Activated CD4-positive, alpha-beta T cell treated with anti-CD3 and anti-CD28 coated beads, Interleukin-2, amount 10 ng/mL, durations not matched to agents 24 days and 14 days (primary cell): Measurements from ENCODE around the gene ZSWIM3. TPM values are rescaled to one million over a fixed set of nuclear protein-coding genes. Genes with fewer than 3 reads are reported as not detected.

Experiments
- DNase-seq: peaks from one replicate; pipeline ENCODE4 v3.0.0; 2022
- H3K27ac Mint-ChIP-seq: one replicate; pipeline ENCODE4 v1.8.0; 2022; ENCODE audit warnings: mild to moderate bottlenecking, mixed read lengths
- H3K27me3 Mint-ChIP-seq: one replicate; pipeline ENCODE4 v1.8.0; 2022; ENCODE audit warnings: mixed read lengths
- H3K36me3 Mint-ChIP-seq: one replicate; pipeline ENCODE4 v1.8.0; 2022; ENCODE audit warnings: low read depth, mild to moderate bottlenecking, mixed read lengths
- H3K4me1 Mint-ChIP-seq: one replicate; pipeline ENCODE4 v1.8.0; 2021; ENCODE audit warnings: mixed read lengths
- H3K4me3 Mint-ChIP-seq: one replicate; pipeline ENCODE4 v1.8.0; 2022; ENCODE audit warnings: mild to moderate bottlenecking, moderate library complexity, mixed read lengths
- H3K9me3 Mint-ChIP-seq: one replicate; pipeline ENCODE4 v1.8.0; 2021; ENCODE audit warnings: mixed read lengths
- intact Hi-C: fragments of 100-400 bp; cut with micrococcal nuclease; formaldehyde crosslinking; loops from one replicate; pipeline ENCODE4 v1.15.1; 2023
- total RNA-seq: library from RNA; stranded (reverse); gene quantifications from 2 replicates; pipeline ENCODE4 v1.2.3, GENCODE V29; 2022

Gene ZSWIM3
- total RNA-seq, 1 donor from 2014 or later: 5.5 TPM

- intact Hi-C loops: loop anchor here (1.0 kb wide), 2 partner anchors 53 to 62 kb away; partner anchors contain the start of genes ACOT8, ZNF335 and ZSWIM3
Measured at GRCh38 chr20:45909817-45910669, 52.6 kb downstream of the ZSWIM3 start.

GRCh38 chr20:45910670-45911485 lies 53.5 kb downstream of the ZSWIM3 start:
- H3K4me1 Mint-ChIP-seq: peaks cover 11% of the 10 kb centered on the region

More at GRCh38 chr20:45909817-45910669, 52.6 kb downstream of the ZSWIM3 start:
- Mint-ChIP-seq H3K36me3 (no peaks in the 10 kb centered on the region), H3K9me3 (peaks cover 4% of the 10 kb centered on the region), H3K4me1 (peaks cover 11% of the 10 kb centered on the region), H3K4me3 (peak overlapping the region; percentile 84), H3K27ac (peak overlapping the region; percentile 86), H3K27me3 (peaks cover 4% of the 10 kb centered on the region)
- no peak for DNase-seq

GRCh38 chr20:45911486-45912343 lies 54.3 kb downstream of the ZSWIM3 start, which contains the start of gene PLTP:
PLTP (minus strand) TSS chr20:45912155; CDS start chr20:45911452, 703 bp downstream.
- Mint-ChIP-seq H3K27ac (peak within 1 kb of the TSS; percentile 86), H3K36me3 (no peaks in the 10 kb centered on the region), H3K27me3 (peaks cover 8% of the 10 kb centered on the region), H3K9me3 (peaks cover 4% of the 10 kb centered on the region), H3K4me1 (peaks cover 11% of the 10 kb centered on the region), H3K4me3 (peak within 1 kb of the TSS; percentile 84)
- intact Hi-C loops: loop anchor here (1.0 kb wide), 2 partner anchors 20 to 24 kb away; partner anchors contain the start of genes CTSA and NEURL2
- peak; percentile 79 for DNase-seq

More at GRCh38 chr20:45910670-45911485, 53.5 kb downstream of the ZSWIM3 start:
- DNase-seq: peak; percentile 96
- Mint-ChIP-seq H3K27ac (peak overlapping the region; percentile 86), H3K36me3 (no peaks in the 10 kb centered on the region), H3K9me3 (peaks cover 4% of the 10 kb centered on the region), H3K27me3 (peaks cover 5% of the 10 kb centered on the region), H3K4me3 (peak overlapping the region; percentile 84)
- intact Hi-C loops: loop anchor here (1.0 kb wide), 4 partner anchors 20 to 61 kb away; partner anchors contain the start of genes ACOT8, CTSA, NEURL2 and ZNF335

- intact Hi-C loops: no loop called here
- DNase-seq: no peak
- Mint-ChIP-seq H3K27me3 (peaks cover 8% of the 10 kb centered on the region), H3K4me1 (peaks cover 11% of the 10 kb centered on the region), H3K9me3 (peaks cover 4% of the 10 kb centered on the region), H3K27ac (no peak overlapping the region), H3K4me3 (peak overlapping the region; percentile 84), H3K36me3 (no peaks in the 10 kb centered on the region)
Measured at GRCh38 chr20:45912344-45912682, 54.9 kb downstream of the ZSWIM3 start.

GRCh38 chr20:45913116-45913515 lies 55.7 kb downstream of the ZSWIM3 start:
- intact Hi-C loops: no loop called here
- peak overlapping the region; percentile 17 for H3K4me3 Mint-ChIP-seq

GRCh38 chr20:45917790-45918141 lies 60.4 kb downstream of the ZSWIM3 start:
- Mint-ChIP-seq H3K27me3 (peaks cover 20% of the 10 kb centered on the region), H3K27ac (no peak overlapping the region), H3K36me3 (no peaks in the 10 kb centered on the region), H3K4me1 (peaks cover 2% of the 10 kb centered on the region), H3K4me3 (no peak overlapping the region), H3K9me3 (no peaks in the 10 kb centered on the region)
- no peak for DNase-seq
- intact Hi-C loops: no loop called here

More at GRCh38 chr20:45913116-45913515, 55.7 kb downstream of the ZSWIM3 start:
- Mint-ChIP-seq H3K27ac (peak overlapping the region; percentile 74), H3K4me1 (peaks cover 11% of the 10 kb centered on the region), H3K27me3 (peaks cover 8% of the 10 kb centered on the region), H3K9me3 (peaks cover 4% of the 10 kb centered on the region), H3K36me3 (no peaks in the 10 kb centered on the region)
- DNase-seq: no peak

- H3K9me3 Mint-ChIP-seq: no peaks in the 10 kb centered on the region
- no peaks in the 10 kb centered on the region for H3K36me3 Mint-ChIP-seq
- intact Hi-C loops: no loop called here
- H3K27me3 Mint-ChIP-seq: peaks cover 21% of the 10 kb centered on the region
- no peak overlapping the region for H3K27ac Mint-ChIP-seq
- peaks cover 2% of the 10 kb centered on the region for H3K4me1 Mint-ChIP-seq
- no peak for DNase-seq
- H3K4me3 Mint-ChIP-seq: no peak overlapping the region
Measured at GRCh38 chr20:45918182-45918737, 60.8 kb downstream of the ZSWIM3 start.

GRCh38 chr20:45918779-45919537 lies 61.5 kb downstream of the ZSWIM3 start:
- no peak overlapping the region for H3K4me3 Mint-ChIP-seq
- H3K27me3 Mint-ChIP-seq: peaks cover 21% of the 10 kb centered on the region
- H3K4me1 Mint-ChIP-seq: peaks cover 2% of the 10 kb centered on the region
- H3K36me3 Mint-ChIP-seq: no peaks in the 10 kb centered on the region
- H3K27ac Mint-ChIP-seq: no peak overlapping the region
- no peak for DNase-seq
- no peaks in the 10 kb centered on the region for H3K9me3 Mint-ChIP-seq
- intact Hi-C loops: no loop called here

- peaks cover 23% of the 10 kb centered on the region for H3K27me3 Mint-ChIP-seq
- H3K36me3 Mint-ChIP-seq: no peaks in the 10 kb centered on the region
- H3K4me1 Mint-ChIP-seq: peaks cover 5% of the 10 kb centered on the region
- no peaks in the 10 kb centered on the region for H3K9me3 Mint-ChIP-seq
- no peak overlapping the region for H3K27ac Mint-ChIP-seq
- H3K4me3 Mint-ChIP-seq: no peak overlapping the region
- no peak for DNase-seq
- intact Hi-C loops: no loop called here
Measured at GRCh38 chr20:45919542-45920399, 62.4 kb downstream of the ZSWIM3 start.

- no peaks in the 10 kb centered on the region for H3K9me3 Mint-ChIP-seq
- DNase-seq: no peak
- peaks cover 23% of the 10 kb centered on the region for H3K27me3 Mint-ChIP-seq
- peaks cover 5% of the 10 kb centered on the region for H3K4me1 Mint-ChIP-seq
- H3K27ac Mint-ChIP-seq: no peak overlapping the region
- H3K36me3 Mint-ChIP-seq: no peaks in the 10 kb centered on the region
- no peak overlapping the region for H3K4me3 Mint-ChIP-seq
- intact Hi-C loops: no loop called here
Measured at GRCh38 chr20:45920462-45921336, 63.3 kb downstream of the ZSWIM3 start.
